Breast epithelium (tissue), 4 donors: ENCODE results near the gene SCFD1. TPM values are rescaled to one million over a fixed set of nuclear protein-coding genes. Genes with fewer than 3 reads are reported as not detected.
"Not testable (repeated sequence)": the region's sequence is repeated elsewhere in the genome, so short reads cannot be mapped to it uniquely, and the experiment has no call there.

Source experiments
- DNase-seq, 2 donors: peaks; one replicate each; pipeline ENCODE4 v3.0.0-alpha.2; 2019; ENCODE audit warnings: low spot score in 2 of 2
- H3K27ac ChIP-seq, 2 donors: fragments of 200-600 bp; sonication (generic) in 1 of 2; one replicate each; pipeline ENCODE4 v1.5.1; 2016 to 2019; ENCODE audit warnings: mild to moderate bottlenecking in 1 of 2
- H3K27me3 ChIP-seq, 2 donors: fragments of 200-600 bp; sonication (generic) in 1 of 2; one replicate each; pipeline versions ENCODE4 v1.5.1 to v1.6.0; 2017 to 2019; ENCODE audit warnings: control low read depth in 1 of 2, mild to moderate bottlenecking in 1 of 2
- H3K36me3 ChIP-seq: fragments of 200-600 bp; one replicate; pipeline ENCODE4 v1.5.1; 2019
- H3K4me1 ChIP-seq, 2 donors: fragments of 200-600 bp; sonication (generic); one replicate each; pipeline ENCODE4 v1.5.1; 2016 to 2019; ENCODE audit warnings: control low read depth in 1 of 2
- H3K4me3 ChIP-seq, 3 donors: fragments of 200-600 bp; sonication (generic); 1 replicate in 2 of 3; 2 replicates in 1 of 3; pipeline ENCODE4 v1.5.1; 2016 to 2019; ENCODE audit warnings: mild to moderate bottlenecking in 3 of 3, moderate library complexity in 2 of 3
- H3K9me3 ChIP-seq, 2 donors: fragments of 200-600 bp; sonication (generic) in 1 of 2; one replicate each; pipeline ENCODE4 v1.5.1; 2016 to 2019; ENCODE audit warnings: control low read depth in 1 of 2
- CTCF ChIP-seq, 3 donors: fragments of 450-650 bp; IDR thresholded peaks; one replicate each; pipeline ENCODE4 v1.5.1; 2016 to 2017; ENCODE audit warnings: antibody characterized with exemption in 3 of 3, mild to moderate bottlenecking in 3 of 3, moderate library complexity in 3 of 3
- POLR2A ChIP-seq: fragments of 450-650 bp; IDR thresholded peaks from one replicate; pipeline ENCODE4 v1.6.1; 2016; ENCODE audit warnings: antibody characterized with exemption, mild to moderate bottlenecking, moderate library complexity
- POLR2AphosphoS5 ChIP-seq, 3 donors: sonication (generic); formaldehyde crosslinking; IDR thresholded peaks; one replicate each; pipeline ENCODE4 v1.6.1; 2017; ENCODE audit warnings: antibody characterized with exemption in 3 of 3
- intact Hi-C: fragments of 100-400 bp; cut with DNase I; formaldehyde crosslinking; loops from one replicate; pipeline ENCODE4 v1.15.1; 2023; ENCODE audit warnings: low total_unique reads
- total RNA-seq, 3 donors: library from RNA; depleted of rRNA; stranded (reverse); fragments of >200 nt; gene quantifications; one replicate each; pipeline ENCODE4 v1.1.0, GENCODE V29; 2016

The SCFD1 gene
- total RNA-seq, 3 donors from 2014 or later: 64.6 to 93.1 (median 73.5) TPM

- intact Hi-C loops, H3K9me3 ChIP-seq, H3K4me1 ChIP-seq, H3K27me3 ChIP-seq, H3K36me3 ChIP-seq: not testable (repeated sequence)
- H3K27ac ChIP-seq: peak overlapping the region; percentile 56 to 69
- peak in 2 of 3 donors; percentile 39 to 46 for TF ChIP-seq CTCF (IDR thresholded peaks at IDR 0.05)
- H3K4me3 ChIP-seq: peak overlapping the region in 2 of 3 donors; percentile 15 to 57
- peak; percentile 26 to 53 for DNase-seq
These were observed 68.6 kb downstream of the SCFD1 start for GRCh38 chr14:30690487-30691355.

DNA sequence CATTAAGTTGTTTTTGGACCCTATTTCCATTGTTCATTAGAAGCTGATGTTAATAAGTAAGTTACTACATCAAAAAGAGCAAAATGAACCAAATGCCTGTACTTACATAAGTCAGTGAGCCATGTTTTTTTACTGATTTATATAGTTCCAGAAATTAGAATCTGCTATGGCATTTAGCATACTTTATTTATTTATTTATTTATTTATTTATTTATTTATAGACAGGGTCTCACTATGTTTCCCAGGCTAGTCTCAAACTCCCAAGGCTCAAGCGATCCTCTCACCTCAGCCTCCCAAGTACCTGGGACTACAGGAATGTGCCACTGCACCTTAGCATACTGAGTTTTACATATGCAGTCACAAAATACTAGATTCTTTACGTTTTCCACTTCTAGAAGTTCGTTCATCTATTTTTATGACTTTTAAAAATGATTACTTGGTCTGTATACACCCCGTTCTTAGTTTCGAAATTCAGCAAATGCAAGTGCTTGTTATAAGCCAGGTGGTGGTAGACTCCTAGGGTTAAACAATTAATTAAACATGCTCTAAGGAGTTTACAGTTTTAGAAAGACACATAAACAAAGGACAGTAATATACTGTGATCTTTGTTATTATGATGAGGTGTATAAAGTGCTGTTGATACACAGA, 69.8 kb downstream of the SCFD1 start:
- no peak overlapping the region for H3K27ac ChIP-seq
- intact Hi-C loops: no loop called here
- no peak for DNase-seq
- TF ChIP-seq POLR2AphosphoS5 (IDR thresholded peaks at IDR 0.05) (no peak), CTCF (IDR thresholded peaks at IDR 0.05) (no peak), POLR2A (no peak)
- no peak overlapping the region for H3K4me3 ChIP-seq
- H3K36me3 ChIP-seq: no peaks in the 10 kb centered on the region
- no peaks in the 10 kb centered on the region for H3K9me3 ChIP-seq
- no peaks in the 10 kb centered on the region for H3K27me3 ChIP-seq
- no peaks in the 10 kb centered on the region for H3K4me1 ChIP-seq

DNA sequence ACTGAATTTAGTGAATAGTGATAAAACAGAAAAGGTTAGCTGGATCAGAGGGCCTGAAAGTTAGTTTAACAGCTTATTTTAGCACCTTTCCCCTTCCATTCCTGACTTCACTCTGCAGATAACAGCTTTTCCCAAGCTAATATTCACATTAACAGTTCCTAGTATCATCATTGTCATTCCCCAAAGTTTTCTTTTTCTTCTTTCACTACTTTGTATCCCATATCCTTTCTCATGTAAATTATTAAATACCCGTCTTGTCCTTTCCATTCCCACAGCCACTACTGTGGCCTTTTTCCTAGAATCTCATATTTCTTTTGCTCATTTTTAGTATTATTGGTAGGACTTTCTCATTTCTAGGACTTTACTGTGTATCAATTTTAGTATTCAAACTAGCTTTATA, 70.5 kb downstream of the SCFD1 start:
- no peaks in the 10 kb centered on the region for H3K9me3 ChIP-seq
- no peaks in the 10 kb centered on the region for H3K36me3 ChIP-seq
- TF ChIP-seq POLR2A (no peak), POLR2AphosphoS5 (IDR thresholded peaks at IDR 0.05) (no peak), CTCF (IDR thresholded peaks at IDR 0.05) (no peak)
- H3K4me3 ChIP-seq: no peak overlapping the region
- no peak overlapping the region for H3K27ac ChIP-seq
- DNase-seq: no peak
- intact Hi-C loops: no loop called here
- no peaks in the 10 kb centered on the region for H3K4me1 ChIP-seq
- H3K27me3 ChIP-seq: no peaks in the 10 kb centered on the region

DNA sequence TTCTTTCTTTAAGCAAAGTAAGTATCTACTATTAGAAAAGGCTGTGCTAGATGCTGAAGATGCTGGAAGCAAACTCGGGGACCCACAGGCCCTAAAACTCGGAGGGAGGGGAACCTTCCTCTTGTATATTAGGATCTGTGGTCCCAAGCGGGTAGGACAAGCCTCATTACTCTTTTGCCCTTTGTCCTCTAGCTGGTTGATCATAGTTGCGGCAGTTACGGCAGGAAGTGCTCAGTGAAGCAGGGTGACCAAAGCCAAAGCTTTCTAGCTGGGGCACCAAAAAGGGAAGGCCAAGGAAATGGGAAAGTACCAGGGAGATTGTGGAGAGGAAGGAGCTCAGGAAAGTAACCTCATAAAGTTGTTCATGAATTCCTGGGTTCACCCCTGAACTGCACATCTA, 76.3 kb downstream of the SCFD1 start:
- no peaks in the 10 kb centered on the region for H3K27me3 ChIP-seq
- H3K4me1 ChIP-seq: no peaks in the 10 kb centered on the region
- no peak for DNase-seq
- no peak overlapping the region for H3K4me3 ChIP-seq
- no peaks in the 10 kb centered on the region for H3K9me3 ChIP-seq
- TF ChIP-seq POLR2A: no peak
- TF ChIP-seq POLR2AphosphoS5 (IDR thresholded peaks at IDR 0.05): no peak
- TF ChIP-seq CTCF (IDR thresholded peaks at IDR 0.05): no peak
- H3K27ac ChIP-seq: no peak overlapping the region
- H3K36me3 ChIP-seq: no peaks in the 10 kb centered on the region
- intact Hi-C loops: no loop called here

DNA sequence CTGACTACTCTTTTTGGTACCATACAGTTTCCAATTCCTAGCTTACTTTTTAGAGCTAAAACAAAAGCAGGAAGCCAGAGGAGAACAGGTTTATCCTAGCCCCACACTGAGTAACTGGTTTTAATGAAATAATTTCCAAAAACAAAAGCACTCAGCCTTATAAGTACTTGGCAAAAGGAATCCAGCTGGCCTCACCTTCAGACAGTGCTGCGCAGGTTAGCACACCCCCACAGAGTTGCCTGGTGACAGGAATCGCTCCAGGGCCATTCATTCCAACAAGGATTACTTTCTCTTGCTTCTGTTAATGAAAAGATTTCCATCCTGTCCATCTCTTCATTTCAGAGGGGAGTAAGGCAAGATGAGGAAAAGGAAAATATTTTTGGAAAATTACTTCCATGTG, 84.6 kb downstream of the SCFD1 start:
- H3K4me3 ChIP-seq: no peak overlapping the region
- no peaks in the 10 kb centered on the region for H3K36me3 ChIP-seq
- H3K4me1 ChIP-seq: no peaks in the 10 kb centered on the region
- peak in 1 of 2 donors; percentile 79 for DNase-seq
- intact Hi-C loops: no loop called here
- H3K27me3 ChIP-seq: no peaks in the 10 kb centered on the region
- TF ChIP-seq CTCF (IDR thresholded peaks at IDR 0.05) (no peak), POLR2A (no peak), POLR2AphosphoS5 (IDR thresholded peaks at IDR 0.05) (no peak)
- H3K27ac ChIP-seq: peak overlapping the region; percentile 71 to 82
- H3K9me3 ChIP-seq: no peaks in the 10 kb centered on the region
